ENCODE measurements around the gene PALS2.

PALS2 gene

DNA sequence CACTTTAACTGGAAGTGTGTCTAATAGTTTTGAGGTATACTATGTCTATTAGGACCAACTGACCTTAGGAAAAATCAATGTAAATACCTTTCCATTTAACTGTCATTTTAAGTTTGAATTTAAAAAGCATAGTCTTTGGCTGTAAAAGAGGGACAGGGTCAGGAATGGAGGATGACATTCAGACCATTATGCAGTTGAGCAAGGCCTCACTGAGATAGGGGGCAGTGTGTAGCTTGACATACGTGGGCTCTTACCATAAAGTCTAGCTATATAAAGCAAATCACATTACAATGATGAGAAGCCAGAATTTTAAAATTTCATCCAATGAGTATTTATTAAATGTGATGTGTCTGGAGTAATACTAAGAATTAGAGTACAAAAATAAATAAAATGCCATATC, 17.9 kb downstream of the PALS2 start:
- no peak for DNase-seq

DNA sequence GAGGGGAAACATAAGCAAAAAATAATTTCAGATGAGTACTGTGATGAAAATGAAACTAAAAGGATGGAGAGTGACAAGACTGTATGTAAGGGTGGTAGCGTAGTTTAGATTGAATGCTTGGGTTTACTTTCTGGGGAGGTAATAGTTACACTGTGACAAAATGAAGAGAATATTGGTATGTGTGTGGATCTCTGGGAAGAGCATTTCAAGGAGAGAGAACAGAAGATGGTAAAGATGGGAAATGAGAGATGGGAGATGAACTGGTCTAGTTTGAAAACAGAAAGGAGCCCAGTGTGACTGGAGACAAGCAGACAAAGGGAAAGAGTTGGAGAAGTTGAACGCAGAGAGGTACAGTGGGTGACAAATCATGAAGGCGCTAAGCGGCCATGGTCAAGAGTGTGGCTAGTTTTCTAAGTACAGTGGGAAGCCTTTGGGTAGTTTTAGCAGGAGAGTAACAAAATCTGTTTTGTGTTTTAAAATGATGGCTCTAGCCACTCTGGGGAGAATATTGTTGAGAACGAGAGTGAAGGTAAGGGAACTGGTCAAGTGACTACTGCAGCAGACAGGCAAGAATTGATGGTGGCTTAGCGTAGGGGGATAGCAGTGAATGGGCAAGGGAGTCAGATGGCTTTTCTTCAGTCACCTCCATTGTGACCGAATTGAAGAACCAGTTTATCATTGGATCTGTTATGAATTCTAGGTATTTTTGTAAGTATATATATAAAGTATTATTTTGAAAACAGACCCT, 22.6 kb downstream of the PALS2 start:
- DNase-seq = no peak

GRCh38 chr7:24597014-24597413, 23.8 kb downstream of the PALS2 start:
- DNase-seq = no peak

DNA sequence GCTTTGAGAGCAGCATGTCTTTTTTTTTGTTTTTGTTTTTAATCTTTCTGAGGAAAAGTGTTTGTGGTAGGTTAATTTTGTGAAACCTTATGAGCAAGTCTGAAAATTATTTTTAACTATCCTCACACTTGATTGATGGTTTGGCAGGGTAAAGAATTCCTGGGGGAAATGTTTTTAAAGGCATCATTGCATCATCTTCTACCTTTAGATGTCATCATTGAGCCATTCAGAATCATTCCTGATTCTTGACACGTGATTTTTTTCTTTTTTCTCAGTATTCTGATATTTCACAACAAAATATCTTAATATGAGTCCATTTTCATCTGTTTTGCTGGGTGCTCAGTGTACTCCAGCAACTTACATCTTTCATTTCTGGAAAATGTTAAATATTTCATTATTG, 28.3 kb downstream of the PALS2 start:
- no peak for DNase-seq

DNA sequence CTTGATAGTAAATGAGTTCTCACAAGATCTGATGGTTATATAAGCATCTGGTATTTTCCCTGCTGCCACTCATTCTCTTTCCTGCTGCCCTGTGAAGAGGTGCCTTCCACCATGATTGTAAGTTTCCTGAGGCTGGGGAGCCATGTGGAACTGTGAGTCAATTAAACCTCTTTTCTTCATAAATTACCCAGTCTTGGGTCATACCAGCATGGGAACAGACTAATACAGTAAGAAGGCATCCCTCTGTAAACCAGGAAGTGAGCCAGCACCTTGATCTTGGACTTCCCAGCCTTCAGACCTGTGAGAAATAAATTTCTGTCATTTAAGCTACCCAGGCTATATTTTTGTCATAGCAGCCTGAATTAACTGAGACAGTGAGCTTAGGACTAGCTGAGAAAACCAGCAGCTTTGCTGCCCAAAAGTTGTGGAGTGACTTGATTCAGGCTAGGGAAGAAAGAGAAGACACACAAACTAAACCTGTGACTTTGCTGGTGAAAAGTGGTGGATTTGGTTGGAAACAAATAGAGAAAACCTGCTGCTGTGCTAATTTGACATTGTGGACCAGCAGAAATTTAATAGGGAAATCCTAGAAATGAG, 29.7 kb downstream of the PALS2 start:
- DNase-seq = no peak

- DNase-seq = no peak
These were observed 31.4 kb downstream of the PALS2 start for GRCh38 chr7:24604630-24605029.

- DNase-seq = no peak
These were observed 35.3 kb downstream of the PALS2 start for GRCh38 chr7:24608504-24608903.

DNA sequence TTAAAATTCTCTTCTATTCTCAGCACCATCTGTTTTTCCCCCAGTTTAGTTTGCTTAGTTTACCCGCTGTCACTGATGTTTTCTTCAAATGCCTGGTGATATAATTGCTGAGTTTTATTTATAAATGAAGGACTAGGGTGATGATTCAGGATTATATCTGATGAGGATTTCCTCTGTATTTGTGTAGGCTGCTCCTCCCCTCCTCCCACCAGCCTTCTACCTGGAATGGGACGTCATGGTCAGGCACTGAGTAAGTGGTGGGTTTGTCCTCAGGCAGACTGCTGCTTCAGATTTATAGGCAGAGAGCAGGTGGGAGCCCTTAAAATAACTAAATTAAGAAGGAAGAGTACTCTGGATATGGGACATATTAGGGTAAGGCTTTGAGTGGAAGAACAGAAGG, 35.8 kb downstream of the PALS2 start:
- no peak for DNase-seq

DNA sequence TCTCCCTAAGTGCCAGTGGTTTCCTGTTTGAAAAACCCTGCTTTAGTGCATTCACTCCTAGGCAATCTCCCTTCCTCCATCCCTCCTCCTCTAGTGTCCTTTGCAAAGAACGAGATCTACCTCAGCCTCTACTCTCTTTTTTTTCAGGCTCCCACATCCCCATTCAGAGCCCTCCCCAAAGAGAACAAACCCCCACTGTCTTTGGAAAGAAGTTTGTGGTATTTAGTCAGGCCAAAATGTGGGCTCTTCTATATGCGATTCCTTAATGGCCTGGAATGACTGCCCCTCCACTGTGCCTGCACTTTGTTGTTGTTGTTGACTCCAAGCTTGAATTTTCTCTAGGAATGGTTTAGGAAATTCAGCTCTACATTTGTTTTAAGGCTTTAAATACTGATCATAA, 36.3 kb downstream of the PALS2 start:
- no peak for DNase-seq

DNA sequence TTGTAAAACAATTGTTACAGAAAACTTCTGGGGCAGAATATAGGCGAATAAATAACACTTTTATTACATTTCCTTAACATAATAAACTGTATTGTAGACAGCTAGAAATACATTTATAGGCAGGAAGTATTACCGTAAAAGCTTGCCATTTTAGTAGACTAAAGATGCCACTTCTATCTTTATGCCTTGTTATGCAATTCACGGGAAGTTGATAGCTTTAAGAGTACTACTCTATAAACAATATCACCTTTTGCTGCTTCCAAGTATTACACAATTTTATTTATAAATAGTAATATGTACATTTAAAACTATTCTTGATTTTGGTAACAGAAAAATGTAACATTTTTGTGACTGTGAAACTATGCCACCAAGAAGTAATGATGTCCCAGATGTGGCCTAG, 37.9 kb downstream of the PALS2 start:
- DNase-seq = no peak

- no peak for DNase-seq
These were observed 44.8 kb downstream of the PALS2 start for GRCh38 chr7:24617957-24618616.

DNA sequence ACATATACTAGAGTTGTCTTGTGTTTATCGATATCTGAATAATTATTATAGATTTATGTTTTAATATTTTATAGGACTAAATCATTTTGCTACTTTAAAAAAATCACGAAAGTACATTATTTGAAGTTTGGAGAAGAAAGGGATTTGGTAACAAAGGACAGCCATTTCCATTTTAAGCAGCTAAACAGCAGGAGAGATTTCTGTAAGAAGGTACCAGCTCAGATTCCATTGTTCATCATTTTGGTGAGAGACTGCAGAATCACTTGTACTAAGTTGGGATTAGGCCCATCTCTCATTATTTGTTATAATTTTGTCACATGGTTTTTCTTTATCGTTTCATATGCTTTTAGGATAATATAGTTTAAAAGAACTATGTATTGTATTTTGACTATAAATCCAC, 46.7 kb downstream of the PALS2 start:
- DNase-seq = no peak

- DNase-seq = no peak
These were observed 49.5 kb downstream of the PALS2 start for GRCh38 chr7:24622646-24623182.

All from NCI-H2171 treated with DMSO at 0.1 percent for 48 hours (cell line).